NCI-H146 treated with DMSO at 0.1 percent for 48 hours (cell line): Measurements from ENCODE around the gene TSPAN9.

Source experiments
- DNase-seq: peaks from one replicate; lab custom pipeline; 2025; ENCODE audit not compliant: unreplicated experiment; lab: John Stamatoyannopoulos, UW

Gene TSPAN9

GRCh38 chr12:3243376-3244084, 166.4 kb downstream of the TSPAN9 start:
- DNase-seq, result no peak

DNA sequence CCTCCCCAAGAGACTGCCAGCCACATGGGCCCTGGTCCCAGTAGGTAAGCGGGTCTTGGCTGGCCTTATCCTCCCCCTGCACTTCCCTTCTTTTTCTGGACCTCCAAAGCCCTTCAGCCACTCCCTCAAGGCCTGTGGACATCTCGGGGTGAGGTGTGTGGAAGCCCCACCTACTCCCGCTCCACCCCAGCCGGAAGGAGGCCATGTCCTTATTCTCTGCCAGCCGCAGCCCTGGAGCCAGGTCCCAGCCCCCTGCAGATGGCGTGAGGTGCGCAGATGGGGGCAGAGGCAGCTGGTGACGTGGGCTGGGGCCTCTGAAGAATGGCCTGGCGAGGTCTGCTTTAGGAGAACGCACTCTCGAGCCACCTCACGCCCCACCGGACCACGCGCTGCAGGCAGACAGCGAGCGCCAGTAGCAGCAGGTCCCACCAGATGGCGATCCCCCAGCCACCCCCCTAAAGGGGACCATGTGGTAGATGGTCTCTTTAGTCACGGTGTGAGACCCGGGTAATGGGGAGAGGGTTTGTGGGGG, 167.1 kb downstream of the TSPAN9 start:
- no peak for DNase-seq

GRCh38 chr12:3246253-3246652, 169.1 kb downstream of the TSPAN9 start:
- DNase-seq, result no peak

DNA sequence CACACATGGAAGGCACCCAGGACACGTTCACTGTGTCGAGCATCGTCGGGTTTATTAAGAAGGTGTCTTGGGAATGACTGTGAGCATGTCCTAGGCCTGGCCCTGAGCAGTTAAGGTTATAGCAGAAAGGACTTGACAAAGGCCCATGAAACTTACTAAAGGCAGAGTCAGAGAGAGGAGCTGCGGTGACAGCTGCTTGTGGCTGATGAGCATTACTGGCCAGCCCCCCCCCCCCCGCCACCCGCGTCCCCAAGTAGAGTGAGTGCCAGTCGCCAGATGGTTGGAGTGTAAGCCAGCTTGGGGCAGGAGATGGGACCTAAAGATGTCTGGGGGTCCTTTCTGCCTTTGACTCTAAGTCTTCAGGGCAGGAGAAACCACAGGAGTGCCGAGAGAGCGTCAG, 169.9 kb downstream of the TSPAN9 start:
- DNase-seq, result no peak

GRCh38 chr12:3247629-3248161, 170.5 kb downstream of the TSPAN9 start:
- DNase-seq, result no peak

DNA sequence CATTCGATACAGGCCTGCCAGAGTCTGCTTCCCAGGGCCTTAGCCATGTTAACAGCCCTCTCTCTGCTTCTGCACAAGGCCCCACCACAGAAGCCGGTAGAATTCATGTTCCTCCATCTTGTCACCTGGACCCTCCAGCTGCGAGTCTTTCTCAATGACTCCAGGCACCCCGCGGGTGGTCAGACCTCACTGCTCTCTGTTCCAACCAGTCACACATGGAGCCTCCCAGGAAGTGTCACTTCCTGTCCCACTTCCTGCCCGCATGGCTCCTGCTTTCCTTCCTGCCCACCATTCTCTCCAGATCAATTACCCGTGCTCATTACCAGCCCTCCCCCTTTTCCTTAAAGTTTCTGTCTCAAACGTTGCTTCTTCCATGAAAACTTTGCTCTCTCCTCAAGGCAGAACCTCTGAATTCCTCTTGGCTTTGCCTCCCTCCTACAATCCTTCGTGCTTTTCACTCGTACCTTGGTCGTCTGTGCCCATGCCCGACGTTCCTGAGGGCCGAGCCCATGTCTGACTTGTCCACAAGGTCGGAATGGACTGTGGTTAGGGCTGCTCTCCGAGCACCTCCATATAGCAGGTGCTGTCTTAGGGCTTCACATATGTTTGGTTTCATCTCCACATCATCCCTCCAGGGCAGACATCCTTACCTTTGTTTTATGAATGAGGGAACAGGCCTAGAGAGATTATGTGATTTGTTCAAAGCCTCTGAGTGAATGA, 172.1 kb downstream of the TSPAN9 start:
- DNase-seq, result no peak

- DNase-seq, result no peak
Measured at GRCh38 chr12:3250034-3250433, 172.9 kb downstream of the TSPAN9 start.

DNA sequence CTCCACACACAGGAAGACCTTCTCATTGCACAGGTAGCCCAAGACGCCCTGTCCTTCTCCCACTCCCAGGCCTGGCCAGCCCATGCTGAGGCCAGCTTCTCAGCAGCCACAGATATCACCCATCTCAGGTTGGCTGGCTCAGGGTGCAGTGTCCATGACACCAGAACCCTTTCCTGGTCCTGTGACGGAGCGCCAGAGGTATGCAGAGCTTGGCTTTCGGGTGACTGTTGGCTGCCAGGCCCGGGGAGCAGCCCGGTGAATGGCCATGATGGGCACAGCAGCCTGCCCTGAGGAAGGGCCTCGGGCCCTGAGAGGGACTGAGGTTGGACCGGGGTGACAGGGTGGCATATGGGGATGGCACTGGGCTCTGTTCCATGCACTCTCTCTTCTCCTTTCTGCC, 173.4 kb downstream of the TSPAN9 start:
- no peak for DNase-seq

DNA sequence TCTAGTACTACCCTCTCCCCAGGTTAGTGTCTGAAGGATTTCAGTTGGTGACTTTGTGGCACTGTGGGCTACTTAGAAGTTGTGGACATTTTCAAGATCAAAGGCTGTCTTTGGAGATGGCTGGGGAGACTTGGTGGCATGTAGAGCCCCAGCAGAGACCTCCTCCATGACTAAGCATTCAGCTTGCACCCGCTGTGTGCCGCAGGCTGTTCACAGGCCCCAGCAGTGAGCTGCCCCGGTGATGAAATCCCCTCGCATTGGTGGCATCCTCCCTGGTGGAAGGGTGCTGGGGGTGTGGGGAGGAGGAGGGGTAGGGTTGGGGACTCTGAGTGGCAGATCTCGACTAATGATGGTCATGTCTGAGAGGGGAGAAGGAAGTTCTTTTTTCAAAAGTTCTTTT, 173.9 kb downstream of the TSPAN9 start:
- DNase-seq, result no peak

- no peak for DNase-seq
Measured at GRCh38 chr12:3251691-3252090, 174.5 kb downstream of the TSPAN9 start.

- DNase-seq, result no peak
Measured at GRCh38 chr12:3252450-3252891, 175.3 kb downstream of the TSPAN9 start.

DNA sequence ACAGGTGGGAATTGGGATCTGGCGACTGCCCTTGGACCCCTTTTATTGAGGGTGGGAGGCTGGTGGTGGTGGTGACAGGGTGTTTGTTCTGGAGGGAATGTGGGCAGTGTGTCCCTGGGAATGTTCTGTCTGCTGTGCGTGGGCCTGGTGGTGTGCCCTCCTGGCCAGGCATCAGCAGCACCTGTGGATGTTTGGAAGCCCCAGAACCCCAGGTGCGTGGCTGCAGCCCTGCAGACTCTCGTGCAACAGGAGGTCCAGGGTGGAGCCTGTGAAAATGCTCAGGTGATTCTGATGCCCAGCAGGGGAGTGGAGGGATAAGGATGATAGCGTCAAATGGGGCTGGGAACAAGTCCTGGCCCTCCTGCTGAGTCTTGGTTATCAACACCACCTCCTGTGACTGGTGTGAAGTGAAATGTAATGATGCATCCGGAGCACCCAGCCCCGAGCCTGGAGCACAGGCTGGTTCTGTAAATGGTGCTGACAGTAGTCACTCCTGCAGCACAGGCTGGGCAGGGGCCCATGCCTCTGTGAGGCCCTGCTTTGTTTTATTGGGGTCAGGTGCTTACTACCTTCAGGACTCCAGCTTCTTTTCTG, 176.6 kb downstream of the TSPAN9 start:
- peak; percentile 93 for DNase-seq

GRCh38 chr12:3255057-3255456, 177.9 kb downstream of the TSPAN9 start:
- DNase-seq, result no peak

DNA sequence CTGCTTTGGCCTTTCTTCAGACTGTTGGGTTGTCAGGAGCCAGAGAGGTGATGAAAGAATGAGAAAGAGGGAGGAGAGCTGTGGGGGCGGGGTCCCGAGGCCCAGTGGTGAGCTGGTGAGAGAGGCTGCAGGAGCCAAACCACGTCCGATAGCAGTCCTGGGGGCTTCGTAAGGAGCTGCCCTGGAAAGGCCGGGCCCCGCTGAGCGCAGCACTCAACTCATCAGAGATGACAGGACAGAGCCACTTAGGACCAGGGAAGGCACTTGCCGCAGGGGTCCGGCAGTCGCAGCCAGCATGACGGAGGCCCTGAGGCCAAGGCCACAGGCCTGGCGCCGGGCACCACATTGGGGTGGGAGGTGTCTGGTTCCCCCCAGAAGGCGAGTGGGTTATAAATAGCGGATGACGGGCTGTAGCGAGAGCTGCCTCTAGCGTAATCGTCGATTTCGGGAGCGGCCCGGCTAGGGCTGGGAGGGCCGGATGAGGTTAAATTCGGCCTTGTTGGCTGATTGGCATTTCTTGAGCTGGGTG, 179.0 kb downstream of the TSPAN9 start:
- DNase-seq, result no peak

- DNase-seq, result peak; percentile 86
Measured at GRCh38 chr12:3257411-3257810, 180.2 kb downstream of the TSPAN9 start.

DNA sequence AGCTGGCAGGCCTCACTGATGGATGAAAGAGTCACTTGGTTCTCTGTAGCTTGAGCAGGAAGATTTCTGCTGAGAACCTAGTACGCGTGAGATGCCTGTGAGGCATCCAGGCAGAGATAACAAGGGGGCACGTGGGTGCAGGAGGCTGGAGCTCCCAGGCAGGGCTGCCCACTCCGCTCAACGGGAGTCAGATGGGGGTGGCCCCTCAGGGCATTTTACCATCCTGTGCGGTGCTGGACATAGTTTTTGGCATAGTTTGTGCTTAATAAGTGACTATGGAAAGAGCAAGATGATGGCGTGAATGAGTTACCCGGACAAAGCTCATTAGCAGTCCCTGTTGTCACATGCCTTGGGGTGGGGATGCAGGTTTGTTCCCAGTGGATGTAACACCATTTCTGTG, 182.8 kb downstream of the TSPAN9 start:
- DNase-seq, result no peak

GRCh38 chr12:3261782-3262359, 184.7 kb downstream of the TSPAN9 start:
- no peak for DNase-seq

- DNase-seq, result peak; percentile 64
Measured at GRCh38 chr12:3262470-3262869, 185.3 kb downstream of the TSPAN9 start.

DNA sequence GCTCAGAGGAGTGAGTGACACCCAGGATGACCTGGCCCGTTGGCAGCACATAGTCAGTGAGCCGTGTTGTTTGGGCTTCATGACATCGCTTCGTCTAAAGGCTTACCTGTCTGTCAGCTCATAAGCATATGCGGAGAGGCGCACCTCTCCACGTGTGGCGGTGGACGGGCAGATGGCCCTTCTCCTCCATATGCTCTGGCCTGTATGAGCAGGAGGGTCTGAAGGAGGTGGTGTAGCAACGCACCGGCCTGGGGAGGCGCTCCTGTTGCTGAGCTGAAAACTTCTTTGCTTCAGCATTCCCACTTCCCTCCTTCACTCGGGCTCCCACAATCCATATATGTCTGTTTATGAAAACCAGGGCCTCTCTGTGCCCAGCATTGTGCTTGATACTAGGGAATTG, 186.1 kb downstream of the TSPAN9 start:
- DNase-seq, result no peak

- no peak for DNase-seq
Measured at GRCh38 chr12:3263939-3264922, 187.1 kb downstream of the TSPAN9 start.
